Ascending aorta (tissue), 2 donors: ENCODE data around the gene ABCC11. TPM values are rescaled to one million over a fixed set of nuclear protein-coding genes. Genes with fewer than 3 reads are reported as not detected.

Source experiments
- DNase-seq, 2 donors: peaks; one replicate each; pipeline ENCODE4 v3.0.0-alpha.2; 2019; ENCODE audit warnings: low spot score in 2 of 2
- H3K27ac ChIP-seq, 2 donors: fragments of 200-600 bp; sonication (generic); one replicate each; pipeline ENCODE4 v1.5.1; 2016 to 2017; ENCODE audit warnings: mild to moderate bottlenecking in 1 of 2
- H3K27me3 ChIP-seq: fragments of 200-600 bp; sonication (generic); one replicate; pipeline ENCODE4 v1.5.1; 2017
- H3K36me3 ChIP-seq, 2 donors: fragments of 200-600 bp; sonication (generic); one replicate each; pipeline ENCODE4 v1.5.1; 2016
- H3K4me1 ChIP-seq, 2 donors: fragments of 200-600 bp; sonication (generic); one replicate each; pipeline ENCODE4 v1.5.1; 2016 to 2017; ENCODE audit warnings: mild to moderate bottlenecking in 1 of 2
- H3K4me3 ChIP-seq, 2 donors: fragments of 200-600 bp; sonication (generic); one replicate each; pipeline ENCODE4 v1.5.1; 2016 to 2017; ENCODE audit warnings: mild to moderate bottlenecking in 1 of 2
- H3K9me3 ChIP-seq, 2 donors: fragments of 200-600 bp; sonication (generic); one replicate each; pipeline ENCODE4 v1.5.1; 2016
- CTCF ChIP-seq, 3 experiments: fragments of 200-600 bp in 2 of 3; fragments of 450-650 bp in 1 of 3; sonication (generic) in 2 of 3; IDR thresholded peaks; one replicate each; pipeline ENCODE4 v1.5.1; 2016 to 2019; ENCODE audit warnings: antibody characterized with exemption in 3 of 3, mild to moderate bottlenecking in 1 of 3, moderate library complexity in 1 of 3
- intact Hi-C: fragments of 100-400 bp; cut with DNase I; formaldehyde crosslinking; loops from one replicate; pipeline ENCODE4 v1.15.1; 2023
- total RNA-seq: library from RNA; depleted of rRNA; stranded (reverse); fragments of >200 nt; gene quantifications from one replicate; pipeline ENCODE4 v1.1.0, GENCODE V29; 2016

The ABCC11 gene
- total RNA-seq, 1 donor from 2014 or later = not detected

- Histone ChIP-seq H3K9me3 (no peaks in the 10 kb centered on the region), H3K4me3 (no peak overlapping the region), H3K4me1 (no peaks in the 10 kb centered on the region)
Observed at GRCh38 chr16:48118841-48119240, 128.5 kb downstream of the ABCC11 start.

GRCh38 chr16:48117217-48118105, 129.9 kb downstream of the ABCC11 start:
- no peak overlapping the region for H3K27ac ChIP-seq
- DNase-seq = no peak
- H3K9me3 ChIP-seq = no peaks in the 10 kb centered on the region
- no peaks in the 10 kb centered on the region for H3K36me3 ChIP-seq
- H3K4me3 ChIP-seq = no peak overlapping the region
- TF ChIP-seq CTCF (IDR thresholded peaks at IDR 0.05) = peak in 2 of 3 experiments; percentile 13 to 37
- no peaks in the 10 kb centered on the region for H3K27me3 ChIP-seq
- H3K4me1 ChIP-seq = no peaks in the 10 kb centered on the region
- intact Hi-C loops = no loop called here

More at GRCh38 chr16:48118841-48119240, 128.5 kb downstream of the ABCC11 start:
- Histone ChIP-seq H3K27me3 (no peaks in the 10 kb centered on the region), H3K36me3 (no peaks in the 10 kb centered on the region), H3K27ac (no peak overlapping the region)
- DNase-seq = no peak
- TF ChIP-seq CTCF (IDR thresholded peaks at IDR 0.05) = no peak
- intact Hi-C loops = no loop called here

Other genes starting within 250 kb of the ABCC11 start
- not detected for gene ABCC12, start 91.5 kb downstream of the ABCC11 start, total RNA-seq
- 70.0 TPM for gene LONP2, start 3.2 kb downstream of the ABCC11 start, total RNA-seq
- gene SIAH1, start 137.9 kb upstream of the ABCC11 start, total RNA-seq = 11.3 TPM